ENCODE data around the gene AGBL1. TPM values are rescaled to one million over a fixed set of nuclear protein-coding genes. Genes with fewer than 3 reads are reported as not detected.
A peak's percentile ranks its signal among the peaks of the same experiment; 100 is the strongest.
"Not testable (repeated sequence)": the region's sequence is repeated elsewhere in the genome, so short reads cannot be mapped to it uniquely, and the experiment has no call there.

AGBL1 gene
- total RNA-seq, 1 donor from 2014 or later, result 4.8 TPM

DNA sequence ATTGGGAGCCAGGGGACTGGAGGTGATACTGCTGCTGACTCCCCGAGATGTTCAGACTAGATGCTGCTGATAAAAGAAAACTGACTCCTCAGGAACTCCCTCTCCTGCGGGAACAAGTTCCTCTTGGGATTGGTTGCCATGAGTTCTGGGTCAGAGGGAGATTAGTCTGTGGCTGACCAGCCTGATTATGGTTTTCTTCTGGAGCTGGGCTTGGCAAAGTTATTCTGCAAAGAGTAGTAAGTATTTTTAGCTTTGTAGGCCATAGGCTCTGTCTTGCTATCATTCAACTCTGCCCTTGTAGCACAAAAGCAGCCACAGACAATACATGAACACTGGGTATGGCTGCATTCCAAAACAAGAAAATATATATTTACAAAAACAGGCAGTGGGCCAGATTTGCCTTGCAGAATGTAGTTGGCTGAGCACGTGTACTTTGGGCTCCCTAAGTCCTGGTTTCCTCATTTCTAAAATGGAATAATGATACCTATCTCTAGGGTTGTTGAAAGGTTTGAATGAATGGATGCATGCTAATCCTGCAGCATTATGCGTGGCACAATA is 796.8 kb downstream of the AGBL1 start:
- DNase-seq, result no peak

DNA sequence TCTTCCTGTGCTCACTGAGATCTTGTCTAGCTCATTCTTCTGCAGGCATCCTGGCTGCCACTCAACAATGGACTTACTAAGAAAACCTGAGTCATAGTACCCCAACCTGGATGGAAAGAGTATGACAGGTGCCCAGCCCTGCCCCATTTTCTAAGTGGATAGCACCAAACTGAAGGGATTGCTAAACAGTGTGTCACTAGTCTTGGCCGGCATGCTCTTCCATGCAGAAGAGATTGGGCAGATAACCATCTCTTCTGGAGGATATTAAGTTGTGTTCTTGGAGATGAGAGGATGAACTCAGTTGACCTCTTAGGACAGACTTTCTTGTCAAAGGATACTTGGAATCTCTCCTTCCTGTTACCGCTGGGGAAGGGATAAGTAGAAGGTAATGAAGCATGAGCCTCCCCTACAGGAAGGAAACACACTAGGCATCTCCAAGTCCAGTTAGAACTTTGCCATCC is 797.5 kb downstream of the AGBL1 start:
- no peak for DNase-seq

DNA sequence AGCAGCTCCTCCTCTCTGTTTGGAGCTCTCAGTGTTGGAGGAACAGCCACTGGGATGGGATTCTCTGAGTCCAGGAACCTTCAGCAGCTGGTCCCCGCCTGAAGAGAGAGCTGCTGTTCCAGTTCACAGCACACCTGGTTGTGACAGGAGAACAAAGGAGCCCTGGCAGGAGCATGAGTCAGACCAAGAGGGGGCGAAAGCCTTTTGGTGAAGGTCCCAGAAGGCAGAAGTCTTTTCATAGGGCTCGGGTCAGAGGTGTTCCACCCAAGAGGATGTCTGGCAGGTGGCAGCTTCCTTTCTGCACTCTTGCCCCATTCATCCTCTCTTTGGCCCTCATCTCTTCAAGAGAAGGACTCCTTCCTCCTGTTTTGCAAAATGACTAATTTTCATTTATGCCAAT is 799.2 kb downstream of the AGBL1 start:
- not testable (repeated sequence) for DNase-seq

DNA sequence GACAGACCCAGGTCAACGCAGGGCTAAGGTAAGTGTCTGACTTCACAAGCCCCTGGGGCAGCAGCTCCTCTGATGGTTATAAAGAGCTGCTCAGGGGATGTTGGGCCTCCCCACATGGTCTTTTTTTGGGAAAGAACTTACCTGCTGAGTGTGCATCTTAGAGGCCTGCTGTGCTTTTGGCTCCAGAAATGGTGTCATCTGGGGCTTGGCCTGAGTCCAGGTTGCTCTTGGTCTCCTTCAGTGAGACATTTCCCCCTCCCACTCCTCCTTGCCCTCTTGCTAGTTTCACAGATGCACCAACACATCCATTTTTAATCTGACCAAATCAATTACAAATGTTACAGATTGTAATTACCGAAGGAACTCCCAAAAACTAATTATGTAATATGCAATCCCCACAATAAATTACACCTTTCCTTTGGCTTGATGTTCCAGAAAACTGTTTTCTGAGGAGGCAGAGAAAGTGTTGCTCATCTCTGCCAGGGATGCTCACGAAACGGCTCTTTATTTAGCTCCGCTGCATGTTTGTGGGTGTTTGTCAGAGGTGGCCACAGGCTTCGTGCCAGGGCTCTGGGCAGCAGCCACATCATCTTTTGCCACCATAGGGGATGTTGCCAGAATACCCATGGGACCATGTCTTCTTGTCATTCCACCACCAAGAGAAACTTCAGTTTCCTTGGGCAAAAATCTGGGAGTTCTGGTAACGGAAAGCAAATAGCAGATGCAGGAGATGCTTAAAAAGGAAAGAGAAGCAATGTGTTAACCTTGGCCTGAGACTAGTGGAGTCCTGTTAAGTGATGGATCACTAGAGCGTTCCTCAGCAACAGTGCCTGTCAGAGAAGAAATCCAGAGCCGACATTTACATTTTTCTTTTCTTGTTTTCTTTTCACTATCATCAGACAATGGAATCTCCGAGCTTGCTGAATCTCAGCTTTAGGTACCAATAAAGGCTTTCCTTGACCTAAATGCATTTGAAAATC is 799.9 kb downstream of the AGBL1 start:
- no peak for DNase-seq

DNA sequence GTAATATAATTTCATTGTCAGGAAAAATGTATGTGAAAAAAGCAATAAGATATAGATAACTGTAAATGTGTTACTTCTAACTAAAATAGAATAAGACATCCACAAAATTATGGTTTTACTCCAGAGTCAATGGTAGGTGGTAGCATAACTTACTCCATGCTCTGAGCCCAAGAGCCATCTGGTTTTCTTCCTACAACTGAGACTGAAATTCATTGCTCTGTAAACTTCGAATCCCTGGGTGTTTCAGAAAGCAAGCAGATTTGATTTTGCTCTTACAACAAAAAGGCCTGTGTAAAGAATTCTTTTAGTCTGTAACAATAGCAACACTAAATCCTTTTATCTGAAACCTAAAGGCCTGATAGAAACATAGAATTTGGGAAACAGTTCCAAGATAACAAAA is 805.9 kb downstream of the AGBL1 start:
- DNase-seq, result no peak

DNA sequence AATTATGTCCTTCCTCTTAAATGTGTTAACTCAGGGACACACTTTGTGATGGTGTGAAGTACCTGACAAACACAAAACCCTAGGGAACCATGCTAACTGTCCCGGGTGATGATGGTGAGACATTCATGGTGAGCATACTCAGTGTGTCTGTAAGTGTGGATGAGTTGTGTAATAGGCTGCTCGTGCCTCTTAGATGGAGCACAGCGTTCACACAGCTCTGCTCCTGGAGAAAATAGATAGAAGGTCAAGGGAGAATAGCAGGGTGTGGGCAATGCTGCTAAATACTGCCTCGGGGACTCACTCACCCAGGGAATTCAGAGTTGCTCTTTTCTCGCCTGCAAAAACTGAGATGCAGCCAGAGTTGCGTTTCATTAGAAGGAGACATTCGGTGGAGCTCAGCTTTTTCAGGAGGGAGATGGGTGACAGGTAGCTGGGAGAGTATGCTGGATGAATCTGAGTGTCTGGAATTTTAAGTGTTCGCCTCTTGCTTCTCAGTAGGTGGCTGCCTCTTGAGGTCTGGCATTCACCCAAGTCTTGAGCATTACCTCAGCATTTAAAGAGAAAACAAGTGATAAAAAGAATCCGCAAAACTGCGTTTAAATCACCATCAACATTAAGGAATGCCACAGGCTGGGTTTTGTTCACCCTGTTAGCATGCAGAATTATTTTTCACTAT is 813.2 kb downstream of the AGBL1 start:
- DNase-seq, result no peak

DNA sequence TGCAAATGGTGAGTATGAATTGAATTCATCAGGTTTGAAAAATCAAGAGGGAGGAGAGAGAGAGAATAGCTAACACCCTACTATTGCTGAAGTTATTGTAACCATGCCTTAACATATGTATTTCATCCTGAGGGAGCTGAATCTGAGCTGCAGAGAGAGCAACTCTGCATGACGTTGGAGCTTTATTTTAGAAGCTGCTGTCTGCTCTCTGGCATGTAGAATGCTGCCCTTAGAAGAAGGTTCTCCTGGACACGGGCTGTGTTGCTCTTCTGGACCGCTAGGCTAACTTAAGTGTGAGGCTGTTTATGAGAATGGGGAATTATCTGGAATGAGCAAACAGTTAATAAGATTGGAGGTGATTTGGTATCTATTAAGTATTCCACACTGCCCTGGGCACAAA is 814.6 kb downstream of the AGBL1 start:
- no peak for DNase-seq

DNA sequence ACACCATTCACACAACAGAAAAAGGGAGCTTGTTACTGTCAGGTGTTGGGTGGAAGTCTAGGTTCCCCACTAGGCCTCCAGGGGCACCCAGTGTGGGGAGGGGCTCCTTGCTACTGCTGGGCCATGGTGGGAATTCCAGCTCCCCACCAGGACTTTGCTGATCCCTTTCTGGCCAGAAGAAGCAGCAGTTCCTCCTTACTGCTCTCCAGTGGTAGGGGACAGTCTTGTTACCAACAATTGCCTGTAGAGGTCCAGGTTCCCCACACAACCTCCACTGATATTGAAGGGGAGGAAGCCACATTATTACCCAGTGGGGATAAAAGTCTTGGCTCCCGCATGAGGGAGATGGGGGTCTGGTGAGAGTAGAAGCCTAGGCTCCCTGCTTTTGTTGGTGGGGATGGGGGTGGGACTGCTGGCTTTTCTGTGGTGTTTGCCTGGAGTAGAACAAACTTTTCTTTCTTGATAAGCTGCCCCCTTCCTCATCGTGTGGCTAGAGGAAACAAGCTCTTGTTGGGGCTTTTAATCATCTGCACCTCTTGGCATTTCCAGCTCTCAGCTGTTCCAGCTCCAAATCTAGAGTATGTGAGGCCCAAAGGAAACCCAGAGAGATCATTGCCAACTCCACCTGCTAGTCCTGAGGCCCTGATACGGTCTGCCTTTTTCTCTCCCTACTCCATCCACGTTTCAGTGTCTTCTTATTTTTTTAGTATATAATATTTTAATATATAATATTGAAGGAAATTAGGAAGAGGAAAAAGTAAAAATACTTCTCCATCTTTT is 824.2 kb downstream of the AGBL1 start:
- DNase-seq, result no peak

DNA sequence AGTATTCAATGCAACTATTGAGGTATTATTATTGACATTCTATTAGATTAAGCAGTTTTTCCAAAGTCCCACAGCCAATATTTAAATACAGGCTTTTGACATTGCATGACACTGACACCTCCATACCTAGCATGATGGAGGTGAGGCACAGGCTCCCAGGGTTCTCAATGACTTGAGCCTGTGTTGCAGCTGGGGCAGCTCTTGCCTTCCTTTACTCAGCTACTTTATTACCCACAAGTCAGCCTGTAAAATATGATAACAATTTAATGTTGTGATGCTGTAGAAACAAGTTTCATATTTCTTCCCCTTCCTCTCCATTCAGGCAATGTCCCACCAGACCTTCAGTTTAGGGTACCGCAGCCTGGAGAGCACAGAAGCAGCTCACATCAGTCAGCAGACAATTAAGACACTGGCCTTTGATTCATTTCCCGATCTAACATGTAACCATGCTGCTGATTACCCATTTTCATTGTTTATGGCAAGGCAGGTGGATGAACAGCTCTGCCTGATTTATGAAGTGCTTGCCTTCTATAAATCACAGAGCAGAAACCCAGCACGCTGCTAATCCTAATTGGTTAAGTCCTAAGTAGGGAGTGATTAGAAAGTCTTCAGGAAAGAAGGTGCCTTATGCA is 826.1 kb downstream of the AGBL1 start:
- DNase-seq, result no peak

DNA sequence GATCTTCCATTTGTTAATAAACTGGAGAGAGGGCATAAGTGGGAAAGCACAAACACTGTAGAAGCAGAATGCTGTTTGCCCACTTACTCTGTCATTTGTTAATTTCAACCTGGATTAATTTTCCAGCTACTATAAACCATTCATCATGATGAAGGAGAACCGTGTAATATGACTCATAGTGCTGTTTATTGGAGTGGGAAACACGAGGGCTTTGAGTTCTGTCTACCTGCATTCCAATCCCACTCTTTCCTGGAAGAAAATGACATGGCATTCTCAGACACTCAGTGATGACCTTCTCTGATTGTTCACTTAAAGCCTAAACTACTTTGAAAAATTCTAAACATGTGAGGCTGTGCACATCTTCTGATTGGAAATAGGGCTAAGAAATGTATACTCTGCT is 826.7 kb downstream of the AGBL1 start:
- no peak for DNase-seq

DNA sequence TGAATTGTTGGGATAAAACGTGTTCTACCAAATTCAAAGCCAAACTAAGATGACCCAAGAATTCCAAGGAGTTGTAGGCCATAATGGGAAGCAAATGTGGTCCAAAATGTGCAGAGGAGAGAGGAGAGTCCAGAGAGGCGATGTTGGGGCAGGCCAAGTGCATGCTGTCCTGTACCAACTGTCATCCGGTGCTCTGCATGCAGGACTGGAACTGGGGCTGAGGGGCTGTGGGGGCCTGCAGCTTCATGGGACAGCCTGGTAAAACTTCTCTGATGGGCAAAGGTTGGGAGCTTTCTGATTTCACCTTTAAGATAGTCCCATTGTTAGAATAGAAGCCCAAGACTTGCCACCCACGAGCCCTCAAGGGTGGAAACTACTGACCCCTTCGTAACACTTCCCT is 831.4 kb downstream of the AGBL1 start:
- DNase-seq, result no peak

DNA sequence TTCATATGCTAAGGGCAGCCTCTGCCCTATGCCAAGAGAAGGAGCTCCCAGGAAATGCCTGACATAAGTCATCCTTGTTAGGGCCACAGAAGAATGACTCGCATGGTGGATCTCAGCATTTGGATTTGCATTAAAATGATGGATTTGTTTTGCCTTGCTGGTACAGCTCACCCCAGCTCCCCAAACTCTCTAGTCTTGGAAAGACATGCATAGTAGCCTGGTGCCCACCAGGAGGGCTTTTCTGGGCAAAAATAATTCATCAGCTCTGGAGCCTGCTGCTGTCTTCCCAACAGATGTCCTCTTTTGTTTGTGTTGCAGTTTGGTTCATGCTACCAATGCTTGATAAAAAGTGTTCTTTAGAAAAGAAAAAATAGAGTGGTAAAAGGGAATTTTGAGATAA is 833.0 kb downstream of the AGBL1 start:
- DNase-seq, result no peak

DNA sequence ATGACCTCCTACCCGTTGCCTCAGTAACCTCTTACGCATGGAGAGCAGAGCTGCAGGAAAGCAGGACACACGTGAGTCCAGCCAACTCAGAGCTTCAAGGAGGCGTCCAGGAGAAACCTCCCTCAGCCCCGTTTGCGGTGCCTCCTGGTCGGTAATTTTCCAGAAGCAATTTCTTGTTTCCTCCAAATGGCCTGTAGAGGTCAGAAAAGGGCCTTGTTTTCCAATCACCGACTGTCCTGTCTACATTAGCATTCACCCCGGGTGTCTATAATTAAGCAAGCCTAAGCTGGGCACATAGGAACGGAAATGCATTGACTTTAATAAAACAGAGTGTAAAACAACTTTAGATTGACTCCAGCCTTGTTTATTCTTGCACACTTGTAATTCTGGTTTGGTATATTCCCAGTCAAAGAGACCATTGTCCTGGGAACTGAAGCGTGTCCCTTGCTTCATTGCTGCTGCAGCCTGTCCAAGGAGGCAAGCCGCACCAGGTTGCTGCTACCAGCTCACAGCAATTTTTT is 836.2 kb downstream of the AGBL1 start:
- peak; percentile 31 for DNase-seq

DNA sequence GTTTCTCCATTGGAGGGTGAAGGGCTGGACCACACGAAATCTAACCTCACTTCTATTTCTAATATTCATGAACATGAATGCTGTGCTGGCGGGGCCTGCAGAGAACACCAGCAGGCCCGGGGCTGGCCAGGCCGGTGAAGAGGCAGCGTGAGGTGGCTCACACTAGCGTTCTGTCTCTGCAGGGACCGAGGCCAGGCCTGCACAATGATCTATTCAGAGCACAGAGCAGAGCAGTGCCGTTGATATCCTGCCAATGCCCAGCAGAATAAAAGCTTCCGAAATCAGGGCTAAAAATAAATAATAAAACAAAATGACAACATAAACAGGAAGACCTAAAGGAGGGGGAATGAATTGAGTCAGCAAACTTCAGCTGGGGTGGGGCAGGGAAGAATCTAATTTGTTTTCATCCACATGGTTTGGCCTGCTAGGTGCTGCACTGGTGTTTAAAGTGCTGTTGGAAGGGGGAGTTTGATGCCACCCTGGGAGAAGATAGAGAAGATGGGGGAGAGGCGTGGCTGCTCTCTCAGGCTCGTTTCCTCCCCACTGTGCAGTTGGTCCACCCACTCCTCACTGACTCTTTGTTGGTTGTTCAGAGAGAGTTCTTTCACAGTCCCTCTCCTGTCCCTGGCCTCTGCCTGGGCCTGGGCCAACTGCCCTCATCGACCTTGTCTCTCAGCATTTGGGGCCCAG is 837.1 kb downstream of the AGBL1 start:
- DNase-seq, result no peak

DNA sequence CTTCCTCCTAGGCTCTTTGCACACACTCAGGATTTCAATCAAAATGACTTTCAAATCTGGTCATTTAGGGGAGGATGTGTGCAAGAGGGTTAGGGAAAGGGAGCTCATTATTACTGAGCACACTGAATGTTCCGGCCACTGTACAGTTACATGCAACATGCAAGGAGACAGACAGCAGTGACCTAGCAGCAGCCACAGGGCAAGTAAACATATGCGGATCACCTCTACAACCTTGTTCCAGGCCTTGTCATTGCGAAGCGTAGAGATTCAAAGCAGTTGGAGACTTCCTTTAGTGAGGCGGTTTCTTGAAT is 837.6 kb downstream of the AGBL1 start:
- DNase-seq, result no peak

DNA sequence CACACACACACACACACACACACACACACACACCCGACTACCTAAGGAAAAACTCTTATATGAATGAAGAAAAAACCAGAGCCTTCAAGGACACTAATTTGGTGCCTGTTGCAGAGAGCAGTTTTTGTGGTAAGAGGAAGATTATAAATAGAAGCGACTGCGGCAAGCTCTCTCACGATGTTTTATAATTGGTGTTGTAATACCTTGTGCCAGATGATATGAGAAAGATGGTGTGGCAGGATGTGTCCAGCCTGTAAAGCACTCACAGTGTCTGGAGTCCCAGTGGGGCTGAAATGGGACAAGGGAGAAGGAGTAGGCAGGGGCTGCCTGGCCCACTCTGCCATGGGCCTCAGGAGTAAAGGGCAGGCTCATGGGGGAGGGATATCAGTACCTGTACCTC is 839.9 kb downstream of the AGBL1 start:
- DNase-seq, result no peak

DNA sequence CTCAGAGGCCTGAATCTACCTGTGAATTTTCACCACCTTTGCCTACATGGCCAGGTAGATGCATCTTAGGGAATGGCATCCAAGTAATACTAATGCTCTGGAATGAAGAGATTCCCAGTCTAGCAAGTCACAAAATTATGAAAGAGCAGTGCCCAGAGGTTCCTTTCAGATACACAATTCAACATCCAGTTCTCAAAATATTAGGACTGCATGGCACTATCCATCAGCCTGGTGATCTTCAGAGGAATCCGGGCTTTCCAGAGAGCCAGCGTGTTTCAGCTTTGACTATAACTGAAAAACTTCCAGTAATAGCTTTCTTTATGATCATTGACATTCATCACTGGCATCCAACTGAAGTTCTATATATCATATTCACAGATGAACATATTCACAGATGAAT is 849.8 kb downstream of the AGBL1 start:
- no peak for DNase-seq

DNA sequence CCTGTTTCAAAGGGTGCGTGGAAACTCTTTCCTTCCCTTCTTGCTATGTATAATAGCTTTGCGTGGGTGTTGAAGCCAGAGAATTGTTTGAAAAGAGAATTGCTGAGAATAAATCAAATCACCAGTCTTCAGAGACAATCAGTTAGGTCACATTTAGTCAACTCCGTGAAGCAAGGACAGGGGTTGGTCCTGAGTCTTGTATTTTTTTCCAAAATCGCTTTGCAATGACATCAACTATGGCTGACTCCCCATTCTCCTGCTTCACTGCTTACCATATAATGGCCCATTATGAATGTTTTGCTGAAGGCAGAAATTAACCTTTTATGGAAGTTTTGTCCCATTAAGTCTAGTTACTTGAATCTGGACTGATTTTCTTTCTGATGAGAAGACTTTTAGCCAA is 852.8 kb downstream of the AGBL1 start:
- DNase-seq, result no peak

DNA sequence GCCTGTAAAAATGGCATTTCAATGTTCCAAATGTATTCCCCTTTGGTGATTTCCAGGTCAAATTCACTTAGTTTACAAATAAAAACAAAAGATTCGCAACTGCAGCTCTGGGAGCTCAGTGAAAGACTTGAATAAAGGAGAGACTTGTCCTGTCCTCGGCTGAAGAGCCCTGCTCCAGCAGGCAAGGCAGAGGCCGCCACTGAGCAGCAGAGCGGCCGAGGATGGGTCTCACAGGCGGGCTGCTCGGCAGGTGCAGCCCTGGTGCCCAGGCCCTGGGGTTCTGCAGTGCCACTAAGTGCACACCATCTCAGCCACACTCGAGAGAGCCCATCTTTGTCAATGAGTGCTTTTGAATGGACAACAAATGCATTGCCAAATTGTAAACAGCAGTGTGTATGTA is 856.2 kb downstream of the AGBL1 start:
- DNase-seq, result no peak

DNA sequence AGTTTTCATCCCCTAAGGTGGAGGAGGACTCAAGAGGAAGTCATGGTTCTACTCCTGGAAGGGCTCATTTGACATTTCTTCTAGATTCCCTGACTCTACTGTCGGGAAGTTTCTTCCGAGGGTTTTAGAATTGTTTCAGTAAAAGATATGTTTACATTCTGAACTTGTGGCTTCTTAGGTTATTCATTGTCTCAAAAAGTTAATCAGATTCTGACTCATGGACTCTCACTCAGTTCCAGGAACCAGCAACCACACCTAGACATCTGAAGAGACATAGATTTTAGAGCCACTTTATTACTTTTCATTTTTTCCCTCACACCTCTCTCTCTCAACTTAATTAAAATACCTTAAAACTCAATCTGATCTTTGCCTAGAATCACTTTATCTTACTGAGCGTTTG is 862.6 kb downstream of the AGBL1 start:
- DNase-seq, result no peak

DNA sequence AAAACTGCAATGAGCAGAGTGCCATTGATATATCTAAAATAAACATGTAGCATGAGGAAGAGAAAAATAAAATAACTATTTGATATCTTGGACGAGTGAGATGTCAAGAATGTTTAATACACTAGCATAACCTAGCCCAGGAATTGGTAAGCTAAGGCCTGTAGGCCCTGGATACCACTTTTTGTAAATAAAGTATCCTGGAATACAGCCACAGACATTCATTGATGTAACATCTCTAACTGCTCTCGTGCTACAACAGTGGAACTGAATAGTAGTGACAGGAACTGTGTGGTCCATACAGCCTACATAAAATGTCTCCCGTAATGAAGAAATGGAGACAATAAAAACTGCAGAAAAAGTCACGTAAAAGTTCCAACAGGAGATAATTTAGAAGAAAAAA is 869.0 kb downstream of the AGBL1 start:
- DNase-seq, result no peak

All from skin of body (tissue), 2 donors.